Right lobe of liver (tissue), 4 donors: ENCODE data around the gene PARVB.
"Not testable (repeated sequence)": the region's sequence is repeated elsewhere in the genome, so short reads cannot be mapped to it uniquely, and the experiment has no call there.

ENCODE experiments used
- CTCF ChIP-seq, 4 donors: fragments of 200-600 bp in 3 of 4; fragments of 450-650 bp in 1 of 4; IDR thresholded peaks; one replicate each; pipeline versions ENCODE4 v1.5.1 to v1.8.0; 2016 to 2022; ENCODE audit warnings: antibody characterized with exemption in 4 of 4, mild to moderate bottlenecking in 2 of 4
- POLR2A ChIP-seq: fragments of 450-650 bp; IDR thresholded peaks from one replicate; pipeline ENCODE4 v1.6.1; 2017; ENCODE audit warnings: antibody characterized with exemption, mild to moderate bottlenecking
- donor health status: DM: no; HTN: no; CAD: no.
- donor health status: DM: no; HTN: no; CAD: no.
- donor health status: DM: no; HTN: yes; CAD: no.

DNA sequence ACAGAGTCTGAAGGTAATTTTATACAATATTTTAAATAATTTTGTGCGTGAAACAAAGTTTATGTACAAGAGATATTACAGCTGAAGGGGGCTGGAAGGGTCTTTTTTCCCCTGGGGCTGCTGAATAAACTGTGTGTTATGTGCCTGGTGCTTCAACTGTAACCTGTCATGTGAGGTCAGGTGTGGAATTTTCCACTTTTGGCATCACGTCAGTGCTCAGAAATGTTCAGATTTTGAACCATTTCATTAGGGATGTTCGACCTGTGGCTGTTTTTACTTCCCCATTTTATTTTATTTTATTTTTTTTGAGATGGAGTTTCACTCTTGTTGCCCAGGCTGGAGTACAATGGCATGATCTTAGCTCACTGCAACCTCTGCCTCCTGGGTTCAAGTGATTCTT lies 7.5 kb upstream of the PARVB start:
- not testable (repeated sequence) for TF ChIP-seq CTCF (IDR thresholded peaks at IDR 0.05); POLR2A
